IPS DF 6.9 (cell line): ENCODE measurements around the gene SLC8A3.

Experiments
- DNase-seq: peaks from one replicate; pipeline ENCODE4 v3.0.0-alpha.2; 2013; ENCODE audit warnings: low read depth, low spot score
- H3K27ac ChIP-seq: one replicate; pipeline ENCODE4 v1.5.1; 2013; ENCODE audit warnings: low read length, control low read depth
- H3K27me3 ChIP-seq: 2 replicates; pipeline ENCODE4 v1.6.1; 2013; ENCODE audit warnings: mild to moderate bottlenecking, low read length; ENCODE audit not compliant: control insufficient read depth, insufficient read depth
- H3K36me3 ChIP-seq: 2 replicates; pipeline ENCODE4 v1.6.1; 2013; ENCODE audit warnings: low read length; ENCODE audit not compliant: control insufficient read depth, insufficient read depth
- H3K4me1 ChIP-seq: 2 replicates; pipeline ENCODE4 v1.6.1; 2013; ENCODE audit warnings: low read length; ENCODE audit not compliant: control insufficient read depth, insufficient read depth
- H3K4me3 ChIP-seq: 2 replicates; pipeline ENCODE4 v1.5.1; 2013; ENCODE audit warnings: mild to moderate bottlenecking, low read length
- H3K9me3 ChIP-seq: 2 replicates; pipeline ENCODE4 v1.6.1; 2013; ENCODE audit warnings: low read length, inconsistent platforms; ENCODE audit not compliant: control insufficient read depth, insufficient read depth
- whole genome bisulfite sequencing: extraction: QIAGEN DNeasy Blood & Tissue Kit; methylation state at CpG from one replicate; pipeline ENCODE4 v1.1.7; 2013; ENCODE audit warnings: mixed read lengths, missing lambda C conversion rate; ENCODE audit not compliant: insufficient read length, insufficient coverage; 5-methylcytosine and 5-hydroxymethylcytosine counted together

Gene SLC8A3

GRCh38 chr14:70203686-70204085 is 14.9 kb upstream of the SLC8A3 start:
- Histone ChIP-seq H3K27ac (no peak overlapping the region), H3K27me3 (no peaks in the 10 kb centered on the region), H3K4me1 (peaks cover 2% of the 10 kb centered on the region; the same call in 1 of the 2 replicates), H3K36me3 (no peaks in the 10 kb centered on the region), H3K4me3 (no peak overlapping the region), H3K9me3 (no peaks in the 10 kb centered on the region)
- WGBS, result no CpG with 5 or more reads among the region's 4 CpGs
- no peak for DNase-seq

GRCh38 chr14:70201994-70202393 is 13.2 kb upstream of the SLC8A3 start:
- H3K27ac ChIP-seq, result no peak overlapping the region
- H3K9me3 ChIP-seq, result no peaks in the 10 kb centered on the region
- H3K4me1 ChIP-seq, result peaks cover 2% of the 10 kb centered on the region; the same call in 1 of the 2 replicates
- DNase-seq, result no peak
- WGBS, result no CpG with 5 or more reads among the region's 3 CpGs
- no peaks in the 10 kb centered on the region for H3K27me3 ChIP-seq
- H3K36me3 ChIP-seq, result no peaks in the 10 kb centered on the region
- H3K4me3 ChIP-seq, result no peak overlapping the region

GRCh38 chr14:70193396-70193795 is 4.6 kb upstream of the SLC8A3 start:
- peaks cover 12% of the 10 kb centered on the region; the same call in 1 of the 2 replicates for H3K27me3 ChIP-seq
- H3K9me3 ChIP-seq, result no peaks in the 10 kb centered on the region
- H3K4me3 ChIP-seq, result no peak overlapping the region

GRCh38 chr14:70192915-70193314 is 4.2 kb upstream of the SLC8A3 start:
- no peaks in the 10 kb centered on the region for H3K36me3 ChIP-seq
- H3K4me3 ChIP-seq, result no peak overlapping the region
- H3K27ac ChIP-seq, result no peak overlapping the region
- DNase-seq, result no peak
- no peaks in the 10 kb centered on the region for H3K4me1 ChIP-seq
- H3K27me3 ChIP-seq, result peaks cover 15% of the 10 kb centered on the region; the same call in 1 of the 2 replicates
- WGBS, result no CpG with 5 or more reads among the region's 2 CpGs
- H3K9me3 ChIP-seq, result no peaks in the 10 kb centered on the region

More at GRCh38 chr14:70193396-70193795, 4.6 kb upstream of the SLC8A3 start:
- WGBS, result no CpG with 5 or more reads among the region's 4 CpGs
- Histone ChIP-seq H3K27ac (no peak overlapping the region), H3K36me3 (no peaks in the 10 kb centered on the region), H3K4me1 (no peaks in the 10 kb centered on the region)
- no peak for DNase-seq

- Histone ChIP-seq H3K27ac (no peak overlapping the region), H3K27me3 (peaks cover 19% of the 10 kb centered on the region; the same call in 1 of the 2 replicates), H3K9me3 (no peaks in the 10 kb centered on the region), H3K36me3 (no peaks in the 10 kb centered on the region), H3K4me3 (no peak overlapping the region), H3K4me1 (no peaks in the 10 kb centered on the region)
- WGBS, result no CpG with 5 or more reads among the region's 6 CpGs
- no peak for DNase-seq
Observed at GRCh38 chr14:70190156-70190555, 1.4 kb upstream of the SLC8A3 start.

GRCh38 chr14:70189456-70190077 is 816 bp upstream of the SLC8A3 start:
- H3K9me3 ChIP-seq, result no peaks in the 10 kb centered on the region
- WGBS, result no CpG with 5 or more reads among the region's 9 CpGs

GRCh38 chr14:70188322-70188658 is 461 bp downstream of the SLC8A3 start:
- Histone ChIP-seq H3K4me3 (peak overlapping the region; percentile 51; the same call in 1 of the 2 replicates), H3K4me1 (no peaks in the 10 kb centered on the region), H3K9me3 (no peaks in the 10 kb centered on the region), H3K27ac (no peak overlapping the region), H3K27me3 (peaks cover 19% of the 10 kb centered on the region; the same call in 1 of the 2 replicates), H3K36me3 (no peaks in the 10 kb centered on the region)
- no peak for DNase-seq
- no CpG with 5 or more reads among the region's 38 CpGs for WGBS

More at GRCh38 chr14:70189456-70190077, 816 bp upstream of the SLC8A3 start:
- Histone ChIP-seq H3K27ac (no peak overlapping the region), H3K4me3 (peak overlapping the region; percentile 51; the same call in 1 of the 2 replicates), H3K36me3 (no peaks in the 10 kb centered on the region), H3K27me3 (peaks cover 19% of the 10 kb centered on the region; the same call in 1 of the 2 replicates), H3K4me1 (no peaks in the 10 kb centered on the region)
- no peak for DNase-seq

GRCh38 chr14:70186900-70187451 is 1.8 kb downstream of the SLC8A3 start:
- Histone ChIP-seq H3K36me3 (no peaks in the 10 kb centered on the region), H3K9me3 (no peaks in the 10 kb centered on the region), H3K4me3 (peak overlapping the region; percentile 51; the same call in 1 of the 2 replicates), H3K27ac (no peak overlapping the region), H3K4me1 (no peaks in the 10 kb centered on the region), H3K27me3 (peaks cover 19% of the 10 kb centered on the region; the same call in 1 of the 2 replicates)
- no peak for DNase-seq
- WGBS, result no CpG with 5 or more reads among the region's 26 CpGs

- Histone ChIP-seq H3K9me3 (no peaks in the 10 kb centered on the region), H3K4me1 (no peaks in the 10 kb centered on the region), H3K4me3 (no peak overlapping the region), H3K27ac (no peak overlapping the region), H3K27me3 (peaks cover 10% of the 10 kb centered on the region; the same call in 1 of the 2 replicates), H3K36me3 (no peaks in the 10 kb centered on the region)
- no peak for DNase-seq
- no CpG with 5 or more reads among the region's 6 CpGs for WGBS
Observed at GRCh38 chr14:70183991-70184390, 4.8 kb downstream of the SLC8A3 start.

GRCh38 chr14:70181276-70181675 is 7.5 kb downstream of the SLC8A3 start:
- H3K27me3 ChIP-seq, result no peaks in the 10 kb centered on the region
- H3K36me3 ChIP-seq, result no peaks in the 10 kb centered on the region
- H3K27ac ChIP-seq, result no peak overlapping the region
- no peaks in the 10 kb centered on the region for H3K4me1 ChIP-seq
- no peaks in the 10 kb centered on the region for H3K9me3 ChIP-seq
- WGBS, result no CpG with 5 or more reads among the region's 1 CpG
- DNase-seq, result no peak
- no peak overlapping the region for H3K4me3 ChIP-seq

GRCh38 chr14:70180718-70181117 is 8.0 kb downstream of the SLC8A3 start:
- no peaks in the 10 kb centered on the region for H3K4me1 ChIP-seq
- no CpG with 5 or more reads among the region's 1 CpG for WGBS

More at GRCh38 chr14:70180718-70181117, 8.0 kb downstream of the SLC8A3 start:
- H3K27ac ChIP-seq, result no peak overlapping the region
- H3K36me3 ChIP-seq, result no peaks in the 10 kb centered on the region
- no peaks in the 10 kb centered on the region for H3K9me3 ChIP-seq
- no peak overlapping the region for H3K4me3 ChIP-seq
- DNase-seq, result no peak
- no peaks in the 10 kb centered on the region for H3K27me3 ChIP-seq
